Measurements from ENCODE around the gene METTL8.
"Not testable (repeated sequence)": the region's sequence is repeated elsewhere in the genome, so short reads cannot be mapped to it uniquely, and the experiment has no call there.

The METTL8 gene

GRCh38 chr2:171430516-171431410, 3.0 kb downstream of the METTL8 start:
- DNase-seq (ENCODE audit: low spot score) = no peak

DNA sequence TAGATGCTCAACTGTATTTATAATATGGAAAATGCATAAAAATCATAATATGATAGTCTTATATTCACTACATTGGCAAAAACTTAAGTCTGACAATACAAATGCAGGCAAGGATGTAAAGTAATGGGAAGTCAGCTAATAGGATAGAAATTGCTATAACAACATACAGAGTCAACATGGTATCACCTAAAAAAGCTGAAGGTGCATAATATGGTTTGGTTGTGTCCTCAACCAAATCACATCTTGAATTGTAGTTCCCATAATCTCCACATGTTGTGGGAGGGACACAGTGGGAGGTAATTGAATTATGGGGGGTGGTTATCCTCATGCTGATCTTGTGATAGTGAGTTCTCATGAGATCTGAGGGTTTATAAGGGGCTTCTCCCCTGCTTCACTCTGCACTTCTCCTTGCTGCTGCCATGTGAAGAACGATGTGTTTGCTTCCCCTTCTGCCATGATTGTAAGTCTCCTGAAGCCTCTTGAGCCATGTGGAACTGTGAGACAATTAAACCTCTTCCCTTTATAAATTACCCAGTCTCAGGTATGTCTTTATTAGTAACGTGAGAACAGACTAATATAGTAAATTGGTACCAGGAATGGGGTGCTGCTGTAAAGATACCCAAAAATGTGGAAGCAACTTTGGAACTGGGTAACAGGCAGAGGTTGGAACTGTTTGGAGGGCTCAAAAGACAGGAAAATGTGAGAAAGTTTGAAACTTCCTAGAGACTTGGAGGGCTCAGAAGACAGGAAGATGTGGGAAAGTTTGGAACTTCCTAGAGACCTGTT, 10.9 kb downstream of the METTL8 start:
- DNase-seq (ENCODE audit: low spot score) = not testable (repeated sequence)

DNA sequence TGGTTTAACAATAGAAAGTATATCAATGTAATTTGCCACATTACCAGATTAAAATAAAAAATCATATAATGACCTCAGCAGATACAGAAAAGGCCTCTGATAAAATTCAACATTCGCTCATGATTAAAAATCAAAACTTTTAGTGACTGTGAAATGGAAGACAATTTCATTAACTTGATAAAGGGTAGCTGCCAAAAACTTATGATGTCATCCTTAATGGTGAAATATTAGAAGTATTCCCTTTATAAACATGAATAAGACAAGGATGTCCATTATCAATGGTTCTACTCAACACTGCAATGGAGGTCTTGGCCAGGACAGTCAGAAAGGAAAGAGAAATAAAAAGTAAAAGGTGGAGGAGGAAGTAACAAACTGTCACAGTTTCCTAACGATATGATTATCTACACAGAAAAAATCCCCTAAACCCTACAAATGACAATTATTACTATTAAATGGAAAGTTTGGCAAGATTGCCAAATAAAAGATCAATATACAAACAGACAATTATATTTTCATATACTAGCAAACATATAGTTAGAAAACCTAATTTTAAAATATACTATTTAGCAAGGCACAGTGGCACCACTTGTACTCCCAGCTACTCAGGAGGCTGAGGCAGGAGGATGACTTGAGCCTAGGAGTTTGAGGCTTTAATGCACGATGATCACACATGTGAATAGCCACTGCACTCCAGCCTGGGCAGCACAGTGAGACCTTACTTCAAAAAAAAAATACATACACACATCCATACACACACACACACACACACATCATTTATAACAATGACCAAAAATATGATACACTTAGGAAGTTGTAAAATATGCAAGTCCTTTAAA, 12.8 kb downstream of the METTL8 start:
- DNase-seq (ENCODE audit: low spot score) = no peak

GRCh38 chr2:171419333-171419732, 14.5 kb downstream of the METTL8 start:
- no peak for DNase-seq (ENCODE audit: low spot score)

GRCh38 chr2:171416009-171416926, 17.5 kb downstream of the METTL8 start:
- peak; percentile 63 for DNase-seq (ENCODE audit: low spot score)

- DNase-seq (ENCODE audit: low spot score) = not testable (repeated sequence)
These were observed 19.1 kb downstream of the METTL8 start for GRCh38 chr2:171414645-171415044.

DNA sequence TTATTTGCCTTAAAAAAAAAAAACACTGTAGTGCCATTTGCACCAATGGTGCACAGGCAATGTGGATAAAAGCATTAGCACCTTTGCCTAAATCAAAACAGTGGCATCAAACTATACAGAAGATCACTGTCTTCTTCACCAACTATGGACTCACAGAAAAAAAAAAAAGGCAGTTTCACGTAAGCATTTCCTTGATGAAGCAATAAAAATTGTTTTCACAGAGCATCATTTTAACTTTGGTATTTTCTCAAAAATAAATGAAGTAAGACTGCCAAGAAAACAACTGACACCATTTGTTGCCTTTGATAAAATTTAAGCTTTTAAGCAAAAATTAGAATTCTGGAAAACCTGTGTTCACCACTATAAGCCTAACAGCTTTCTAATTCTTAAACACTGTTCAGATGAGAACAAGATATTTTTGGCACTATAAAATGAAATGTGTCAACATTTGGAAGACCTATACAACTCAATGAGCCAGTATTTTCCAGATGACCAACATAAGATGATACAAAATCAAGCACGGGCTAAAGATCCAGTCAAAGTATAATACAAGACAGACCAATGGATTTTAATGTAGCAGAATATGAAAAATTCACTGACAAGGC, 21.1 kb downstream of the METTL8 start:
- DNase-seq (ENCODE audit: low spot score) = no peak

- DNase-seq (ENCODE audit: low spot score) = no peak
These were observed 21.9 kb downstream of the METTL8 start for GRCh38 chr2:171411791-171412483.

DNA sequence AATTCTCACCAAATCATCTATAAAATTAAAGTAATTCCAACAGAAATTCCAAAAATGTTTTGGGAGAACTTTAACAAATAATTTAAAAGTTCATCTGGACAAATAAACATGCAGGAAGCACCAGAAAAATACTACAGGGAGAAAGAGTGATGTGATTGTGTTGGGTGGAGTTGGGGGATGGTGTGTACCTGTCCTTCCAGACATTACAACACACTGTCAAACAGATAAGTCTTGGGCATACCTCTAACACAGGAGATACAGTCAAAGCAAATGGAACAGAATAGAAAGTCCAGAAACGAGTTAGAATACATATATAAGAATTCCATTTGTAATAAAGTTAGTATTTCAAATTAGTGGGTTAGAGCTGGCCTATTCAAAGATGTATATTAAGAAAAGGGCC, 22.6 kb downstream of the METTL8 start:
- DNase-seq (ENCODE audit: low spot score) = no peak

DNA sequence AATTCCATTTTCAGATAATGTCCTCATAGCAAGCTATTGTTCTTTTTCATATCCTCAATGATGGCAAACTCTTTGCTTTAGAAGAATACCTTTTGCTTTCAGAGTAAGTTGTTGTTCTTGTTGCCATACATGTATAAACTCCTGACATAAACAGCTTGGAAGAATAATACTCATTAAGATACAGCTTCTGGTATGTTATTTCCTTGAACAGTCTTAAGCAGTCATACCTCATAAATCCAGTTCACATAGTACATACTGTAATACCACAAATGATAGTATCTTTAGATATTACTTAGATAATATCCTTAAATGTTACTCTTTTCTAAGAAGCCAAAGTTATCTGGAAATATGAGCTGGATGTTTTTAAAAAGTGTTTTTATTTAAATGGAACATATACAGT, 23.2 kb downstream of the METTL8 start:
- DNase-seq (ENCODE audit: low spot score) = no peak

DNA sequence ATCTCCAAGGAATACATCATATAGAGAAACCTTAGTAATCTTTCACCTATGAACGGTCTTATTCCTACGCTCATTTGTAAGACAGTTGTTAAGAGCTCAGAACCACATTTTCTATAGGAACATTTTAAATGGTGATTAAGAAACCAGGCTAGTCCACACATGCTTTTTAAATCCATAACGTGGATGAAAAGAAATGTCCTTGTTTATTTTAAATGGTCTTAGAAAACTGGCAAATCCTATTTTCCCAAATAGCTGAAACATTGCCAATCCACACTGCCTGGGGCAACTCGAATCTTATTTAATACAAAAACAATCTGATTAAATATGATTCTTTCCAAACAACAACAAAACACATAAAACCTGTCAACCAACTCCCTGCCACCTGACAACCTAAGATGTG, 23.7 kb downstream of the METTL8 start:
- no peak for DNase-seq (ENCODE audit: low spot score)

- DNase-seq (ENCODE audit: low spot score) = no peak
These were observed 24.3 kb downstream of the METTL8 start for GRCh38 chr2:171409436-171409971.

DNA sequence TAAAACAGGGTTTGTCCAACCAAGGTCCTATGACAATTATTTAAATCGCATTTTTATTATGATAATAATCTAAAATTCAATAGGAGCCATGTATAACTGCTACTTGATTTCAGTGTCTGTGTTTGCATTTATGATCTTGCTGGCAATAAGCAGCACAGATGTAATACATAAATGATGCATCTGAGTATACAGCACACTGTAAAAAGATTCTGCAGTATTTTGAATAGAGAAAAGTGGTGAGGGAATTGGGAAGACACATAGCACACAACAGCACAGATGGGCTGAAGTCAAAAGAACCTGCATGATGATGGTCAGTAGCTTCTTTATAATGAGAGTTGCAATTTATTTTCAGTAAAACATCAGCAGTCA, 26.1 kb downstream of the METTL8 start:
- no peak for DNase-seq (ENCODE audit: low spot score)

- DNase-seq (ENCODE audit: low spot score) = no peak
These were observed 26.6 kb downstream of the METTL8 start for GRCh38 chr2:171407030-171407675.

GRCh38 chr2:171406044-171406443, 27.7 kb downstream of the METTL8 start:
- DNase-seq (ENCODE audit: low spot score) = no peak

DNA sequence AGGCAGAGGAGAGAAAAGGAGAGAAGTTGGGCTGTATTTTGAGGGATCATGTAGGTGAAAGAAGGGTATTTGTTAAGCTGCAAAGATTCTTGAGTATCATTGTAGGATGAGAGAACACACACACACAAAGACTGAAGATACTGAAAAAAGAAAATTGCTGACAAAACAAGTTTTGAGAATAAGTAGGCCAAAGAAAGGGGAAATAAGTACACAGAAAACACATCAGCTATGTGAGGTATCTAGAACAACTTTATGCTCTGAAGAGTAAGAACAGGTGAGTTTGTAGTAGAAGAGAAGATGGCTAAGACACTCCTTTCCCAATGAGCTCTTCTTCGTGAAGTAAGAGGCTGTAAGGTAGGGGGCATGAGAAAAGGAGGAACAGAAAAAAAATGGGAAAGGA, 28.2 kb downstream of the METTL8 start:
- DNase-seq (ENCODE audit: low spot score) = no peak

- no peak for DNase-seq (ENCODE audit: low spot score)
These were observed 29.1 kb downstream of the METTL8 start for GRCh38 chr2:171404719-171405118.

DNA sequence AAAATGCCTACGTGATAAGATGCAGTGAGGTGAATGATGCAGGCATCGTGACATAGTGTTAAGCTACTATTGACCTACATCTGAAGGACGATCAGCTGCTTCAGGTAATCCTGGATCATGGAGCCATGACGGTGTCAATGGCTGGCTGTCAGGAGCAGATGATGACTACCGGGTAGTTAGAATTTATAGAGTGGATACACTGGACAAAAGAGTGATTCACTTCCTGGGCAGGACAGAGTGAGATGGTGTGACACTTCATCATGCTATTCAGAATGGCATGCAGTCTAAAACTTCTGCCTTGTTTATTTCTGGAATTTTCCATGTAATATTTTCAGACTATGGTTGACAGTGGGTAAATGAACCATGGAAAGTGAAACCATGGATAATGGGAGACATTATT, 29.5 kb downstream of the METTL8 start:
- peak; percentile 50 for DNase-seq (ENCODE audit: low spot score)

GRCh38 chr2:171402906-171403580, 30.7 kb downstream of the METTL8 start:
- DNase-seq (ENCODE audit: low spot score) = no peak
